Neural progenitor cell (in vitro differentiated cells): Measurements from ENCODE around the gene ABCB6. TPM values are rescaled to one million over a fixed set of nuclear protein-coding genes. Genes with fewer than 3 reads are reported as not detected.
A peak's percentile ranks its signal among the peaks of the same experiment; 100 is the strongest.

Experiments
- DNase-seq: peaks from one replicate; pipeline ENCODE4 v3.0.0-alpha.2; 2016; ENCODE audit warnings: low spot score
- H2AFZ ChIP-seq: fragments of 200-600 bp; sonication (generic); replicated peaks from 2 replicates; pipeline ENCODE4 v1.6.1; 2016; ENCODE audit warnings: antibody characterized with exemption
- H3F3A ChIP-seq: fragments of 200-600 bp; sonication (generic); 2 replicates; pipeline ENCODE4 v1.6.1; 2016; ENCODE audit warnings: antibody characterized with exemption, low read depth
- H3K27ac ChIP-seq: fragments of 200-600 bp; sonication (generic); 2 replicates; pipeline ENCODE4 v1.5.1; 2016; ENCODE audit warnings: mild to moderate bottlenecking
- H3K27me3 ChIP-seq: fragments of 200-600 bp; sonication (generic); 2 replicates; pipeline ENCODE4 v1.6.1; 2016; ENCODE audit warnings: mild to moderate bottlenecking, moderate library complexity
- H3K36me3 ChIP-seq: fragments of 200-600 bp; sonication (generic); 2 replicates; pipeline ENCODE4 v1.5.1; 2016
- H3K4me1 ChIP-seq: fragments of 200-600 bp; sonication (generic); 2 replicates; pipeline ENCODE4 v1.6.1; 2016; ENCODE audit warnings: mixed run types
- H3K4me2 ChIP-seq: fragments of 200-600 bp; sonication (generic); 2 replicates; pipeline ENCODE4 v1.6.1; 2016
- H3K4me3 ChIP-seq: fragments of 200-600 bp; sonication (generic); 2 replicates; pipeline ENCODE4 v1.5.1; 2016
- H3K79me2 ChIP-seq: fragments of 200-600 bp; sonication (generic); 2 replicates; pipeline ENCODE4 v1.6.1; 2016; ENCODE audit warnings: low read depth
- H3K9ac ChIP-seq: fragments of 200-600 bp; sonication (generic); 2 replicates; pipeline ENCODE4 v1.6.1; 2016
- H3K9me3 ChIP-seq: fragments of 200-600 bp; sonication (generic); 2 replicates; pipeline ENCODE4 v1.5.1; 2016; ENCODE audit warnings: low read depth
- H4K20me1 ChIP-seq: fragments of 200-600 bp; sonication (generic); 2 replicates; pipeline ENCODE4 v1.6.1; 2016; ENCODE audit warnings: low read depth
- H3K27ac Mint-ChIP-seq: 3 replicates; pipeline ENCODE4 v1.8.0; 2021; ENCODE audit warnings: mixed read lengths
- H3K27me3 Mint-ChIP-seq: 2 replicates; pipeline ENCODE4 v1.8.0; 2022; ENCODE audit warnings: low read depth, mild to moderate bottlenecking, inconsistent platforms, moderate library complexity, mixed read lengths; ENCODE audit not compliant: insufficient read depth
- H3K36me3 Mint-ChIP-seq: 3 replicates; pipeline ENCODE4 v1.8.0; 2021; ENCODE audit warnings: mixed read lengths
- H3K4me1 Mint-ChIP-seq: 3 replicates; pipeline ENCODE4 v1.8.0; 2021; ENCODE audit warnings: mixed read lengths
- H3K4me3 Mint-ChIP-seq: 3 replicates; pipeline ENCODE4 v1.8.0; 2021; ENCODE audit warnings: mild to moderate bottlenecking, moderate library complexity, mixed read lengths
- H3K9me3 Mint-ChIP-seq: 3 replicates; pipeline ENCODE4 v1.8.0; 2020; ENCODE audit warnings: mixed read lengths
- EZH2 ChIP-seq: fragments of 200-600 bp; sonication (generic); IDR thresholded peaks from 2 replicates; pipeline ENCODE4 v1.6.1; 2017; ENCODE audit warnings: antibody characterized with exemption, mild to moderate bottlenecking, moderate library complexity
- EZH2phosphoT487 ChIP-seq: fragments of 200-600 bp; sonication (generic); IDR thresholded peaks from 2 replicates; pipeline ENCODE4 v1.6.1; 2017; ENCODE audit warnings: antibody characterized with exemption
- total RNA-seq: library from RNA; depleted of rRNA; stranded (reverse); fragments of >200 nt; gene quantifications from 2 replicates; pipeline ENCODE4 v1.2.3, GENCODE V29; 2015; ENCODE audit warnings: low replicate concordance
- TF ChIP-seq, protein P1 (sequence below): fragments of 200-600 bp; sonication (generic); IDR thresholded peaks from 2 replicates; pipeline ENCODE4 v1.5.1; 2017; ENCODE audit warnings: antibody characterized with exemption, mild to moderate bottlenecking

The ABCB6 gene
- total RNA-seq, 1 donor from 2014 or later = 14.3 TPM

GRCh38 chr2:219176818-219177551, 41.8 kb downstream of the ABCB6 start, which contains the start of gene CNPPD1:
Gene CNPPD1 (minus strand): TSS chr2:219176925. CDS start chr2:219176828, 97 bp downstream.
- Mint-ChIP-seq H3K36me3 (peaks cover 19% of the 10 kb centered on the region), H3K27me3 (peaks cover 3% of the 10 kb centered on the region), H3K4me1 (peaks cover 22% of the 10 kb centered on the region), H3K27ac (peak within 1 kb of the TSS; percentile 6), H3K4me3 (peak within 1 kb of the TSS; percentile 97), H3K9me3 (no peaks in the 10 kb centered on the region)
- peak; percentile 92 for DNase-seq
- Histone ChIP-seq H3K4me1 (peaks cover 14% of the 10 kb centered on the region), H3K27ac (peak within 1 kb of the TSS; percentile 1), H3K4me2 (peak within 1 kb of the TSS; percentile 90), H3K4me3 (peak within 1 kb of the TSS; percentile 66), H3K79me2 (peaks cover 24% of the 10 kb centered on the region), H4K20me1 (peaks cover 18% of the 10 kb centered on the region), H3F3A (peaks cover 25% of the 10 kb centered on the region), H2AFZ (peak within 1 kb of the TSS; percentile 89), H3K9ac (no peak within 1 kb of the TSS), H3K36me3 (no peaks in the 10 kb centered on the region), H3K27me3 (no peaks in the 10 kb centered on the region), H3K9me3 (no peaks in the 10 kb centered on the region)
- TF ChIP-seq, protein P1, sequence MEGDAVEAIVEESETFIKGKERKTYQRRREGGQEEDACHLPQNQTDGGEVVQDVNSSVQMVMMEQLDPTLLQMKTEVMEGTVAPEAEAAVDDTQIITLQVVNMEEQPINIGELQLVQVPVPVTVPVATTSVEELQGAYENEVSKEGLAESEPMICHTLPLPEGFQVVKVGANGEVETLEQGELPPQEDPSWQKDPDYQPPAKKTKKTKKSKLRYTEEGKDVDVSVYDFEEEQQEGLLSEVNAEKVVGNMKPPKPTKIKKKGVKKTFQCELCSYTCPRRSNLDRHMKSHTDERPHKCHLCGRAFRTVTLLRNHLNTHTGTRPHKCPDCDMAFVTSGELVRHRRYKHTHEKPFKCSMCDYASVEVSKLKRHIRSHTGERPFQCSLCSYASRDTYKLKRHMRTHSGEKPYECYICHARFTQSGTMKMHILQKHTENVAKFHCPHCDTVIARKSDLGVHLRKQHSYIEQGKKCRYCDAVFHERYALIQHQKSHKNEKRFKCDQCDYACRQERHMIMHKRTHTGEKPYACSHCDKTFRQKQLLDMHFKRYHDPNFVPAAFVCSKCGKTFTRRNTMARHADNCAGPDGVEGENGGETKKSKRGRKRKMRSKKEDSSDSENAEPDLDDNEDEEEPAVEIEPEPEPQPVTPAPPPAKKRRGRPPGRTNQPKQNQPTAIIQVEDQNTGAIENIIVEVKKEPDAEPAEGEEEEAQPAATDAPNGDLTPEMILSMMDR = no peak
- TF ChIP-seq EZH2 = peak; percentile 41
- peak; percentile 19 for TF ChIP-seq EZH2phosphoT487

- H2AFZ ChIP-seq = peak overlapping the region; percentile 87
Measured at GRCh38 chr2:219175928-219176817, 42.6 kb downstream of the ABCB6 start.

GRCh38 chr2:219175486-219175885, 43.3 kb downstream of the ABCB6 start:
- peaks cover 22% of the 10 kb centered on the region for H3K4me1 Mint-ChIP-seq
- H3K27me3 Mint-ChIP-seq = peaks cover 5% of the 10 kb centered on the region
- peaks cover 7% of the 10 kb centered on the region for H3K36me3 Mint-ChIP-seq
- no peak overlapping the region for H3K27ac Mint-ChIP-seq
- Histone ChIP-seq H3K27me3 (no peaks in the 10 kb centered on the region), H3K4me1 (peaks cover 14% of the 10 kb centered on the region), H3F3A (peaks cover 34% of the 10 kb centered on the region), H3K9ac (no peak overlapping the region), H3K79me2 (peaks cover 24% of the 10 kb centered on the region), H3K27ac (no peak overlapping the region), H4K20me1 (peaks cover 24% of the 10 kb centered on the region), H3K9me3 (no peaks in the 10 kb centered on the region), H3K4me2 (peak overlapping the region; percentile 90), H3K36me3 (no peaks in the 10 kb centered on the region), H2AFZ (no peak overlapping the region), H3K4me3 (peak overlapping the region; percentile 66)
- TF ChIP-seq EZH2phosphoT487 = no peak
- TF ChIP-seq, protein P1 = no peak
- TF ChIP-seq EZH2 = no peak
- DNase-seq = no peak
- H3K9me3 Mint-ChIP-seq = no peaks in the 10 kb centered on the region
- peak overlapping the region; percentile 97 for H3K4me3 Mint-ChIP-seq

More at GRCh38 chr2:219175928-219176817, 42.6 kb downstream of the ABCB6 start:
- Histone ChIP-seq H3K79me2 (peaks cover 24% of the 10 kb centered on the region), H3K4me3 (peak overlapping the region; percentile 66), H3K9me3 (no peaks in the 10 kb centered on the region), H3K27ac (no peak overlapping the region), H3K9ac (no peak overlapping the region), H3F3A (peaks cover 29% of the 10 kb centered on the region), H3K4me2 (peak overlapping the region; percentile 90), H4K20me1 (peaks cover 22% of the 10 kb centered on the region), H3K4me1 (peaks cover 14% of the 10 kb centered on the region), H3K36me3 (no peaks in the 10 kb centered on the region), H3K27me3 (no peaks in the 10 kb centered on the region)
- Mint-ChIP-seq H3K27ac (no peak overlapping the region), H3K27me3 (peaks cover 6% of the 10 kb centered on the region), H3K4me1 (peaks cover 22% of the 10 kb centered on the region), H3K4me3 (peak overlapping the region; percentile 97), H3K9me3 (no peaks in the 10 kb centered on the region), H3K36me3 (peaks cover 13% of the 10 kb centered on the region)
- TF ChIP-seq, protein P1 = peak; percentile 30
- TF ChIP-seq EZH2phosphoT487 (peak; percentile 37), EZH2 (no peak)
- peak; percentile 81 for DNase-seq
